DND-41 (cell line): ENCODE results near the gene POU6F2.

Experiments used
- CTCF ChIP-seq: IDR thresholded peaks from 2 replicates; pipeline ENCODE4 v1.5.1; 2012; ENCODE audit warnings: borderline replicate concordance, low read length, moderate library complexity, mild to moderate bottlenecking; ENCODE audit not compliant: poor library complexity, severe bottlenecking; ENCODE audit errors: extremely low read depth
- EZH2 ChIP-seq: IDR thresholded peaks from 3 replicates; pipeline ENCODE4 v1.6.1; 2012; ENCODE audit warnings: borderline replicate concordance, low read depth, mild to moderate bottlenecking, moderate library complexity, low read length, inconsistent platforms; ENCODE audit not compliant: severe bottlenecking

DNA sequence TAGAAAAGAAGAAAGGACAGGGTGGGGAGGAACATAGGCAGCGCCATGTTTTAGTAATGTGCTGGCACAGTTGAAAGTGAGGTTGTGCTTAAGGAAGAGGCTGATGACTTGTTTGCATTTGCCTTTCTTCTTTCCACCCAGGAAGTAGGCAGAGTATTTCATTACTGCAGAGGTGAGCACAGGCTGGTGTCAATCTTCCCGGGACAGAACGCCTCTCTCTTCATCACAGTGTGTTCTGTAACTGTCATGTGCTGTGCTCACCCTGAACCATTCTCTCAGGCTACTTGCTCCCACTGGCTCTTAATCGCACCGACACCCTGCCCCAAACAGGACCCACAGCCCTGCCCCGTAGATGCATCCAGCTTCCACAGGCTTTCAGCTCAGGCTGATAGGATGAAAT lies 452.7 kb downstream of the POU6F2 start:
- no peak for TF ChIP-seq EZH2
- TF ChIP-seq CTCF, result no peak
